NK-92 (cell line): Measurements from ENCODE around the gene NOS1.
"Not testable (repeated sequence)": the region's sequence is repeated elsewhere in the genome, so short reads cannot be mapped to it uniquely, and the experiment has no call there.

Experiments used
- DNase-seq: peaks from one replicate; lab custom pipeline; 2025; ENCODE audit not compliant: unreplicated experiment; lab: John Stamatoyannopoulos, UW

The NOS1 gene

GRCh38 chr12:117182866-117183265, 178.6 kb downstream of the NOS1 start:
- no peak for DNase-seq

DNA sequence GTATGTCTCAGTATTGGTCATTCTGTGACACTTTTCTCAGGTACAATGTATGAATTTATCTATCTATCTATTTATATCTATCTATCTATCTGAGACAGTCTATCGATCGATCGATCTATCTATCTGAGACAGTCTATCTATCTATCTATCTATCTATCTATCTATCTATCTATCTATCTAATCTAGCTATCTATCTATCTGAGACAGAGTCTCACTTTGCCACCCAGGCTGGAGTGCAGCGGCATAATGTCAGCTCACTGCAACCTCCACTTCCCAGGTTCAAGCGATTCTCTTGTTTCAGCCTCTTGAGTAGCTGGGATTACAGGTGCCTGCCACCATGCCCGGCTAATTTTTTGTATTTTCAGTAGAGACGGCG, 180.0 kb downstream of the NOS1 start:
- DNase-seq: not testable (repeated sequence)

DNA sequence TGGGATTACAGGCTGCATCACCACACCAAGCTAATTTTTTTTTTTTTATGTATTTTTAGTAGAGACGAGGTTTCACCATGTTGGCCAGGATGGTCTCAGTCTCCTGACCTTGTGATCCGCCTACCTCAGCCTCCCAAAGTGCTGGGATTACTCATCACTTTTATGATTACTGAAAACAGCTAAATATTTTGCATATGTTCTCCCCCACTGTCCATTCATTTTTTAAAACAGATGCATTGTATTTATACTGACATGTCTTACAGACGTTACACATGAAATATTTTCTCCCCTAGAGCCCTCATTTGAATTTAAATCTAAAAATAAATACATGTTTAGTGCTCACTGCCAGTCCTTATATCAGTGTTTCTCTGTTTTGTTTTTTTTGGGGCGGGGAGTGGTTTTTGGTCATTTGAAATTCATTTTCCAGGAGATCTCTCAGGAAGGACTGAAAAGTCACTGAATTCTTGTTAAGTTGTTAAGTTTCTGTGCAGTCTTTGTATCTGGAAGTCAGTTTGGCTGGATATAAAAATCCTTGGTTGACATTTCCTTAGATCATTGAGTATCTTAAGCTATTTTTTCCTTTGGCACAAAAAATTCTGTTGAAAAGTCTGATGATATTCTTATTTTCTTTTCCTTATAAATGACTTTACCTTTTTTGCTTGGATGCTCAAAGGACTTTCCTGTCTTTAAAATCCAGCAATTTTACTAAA, 180.5 kb downstream of the NOS1 start:
- no peak for DNase-seq

DNA sequence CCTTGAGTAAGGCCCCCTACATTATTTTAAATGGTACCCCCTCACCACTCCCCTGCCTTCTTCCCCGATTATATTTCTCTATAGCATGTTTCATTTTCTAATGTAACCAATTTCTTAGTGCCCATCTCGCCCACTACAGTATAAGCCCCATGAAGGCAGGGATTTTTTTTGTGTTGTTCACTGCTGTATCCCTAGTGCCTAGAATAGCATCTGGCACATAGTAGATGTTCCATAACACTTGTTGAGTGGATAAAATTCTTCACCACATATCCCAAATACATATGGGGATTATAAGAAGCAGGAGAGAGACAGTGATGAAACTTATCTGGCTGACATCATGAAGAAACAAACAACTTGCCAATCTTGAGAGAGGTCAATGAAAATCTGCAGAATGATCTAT, 182.7 kb downstream of the NOS1 start:
- DNase-seq: no peak

DNA sequence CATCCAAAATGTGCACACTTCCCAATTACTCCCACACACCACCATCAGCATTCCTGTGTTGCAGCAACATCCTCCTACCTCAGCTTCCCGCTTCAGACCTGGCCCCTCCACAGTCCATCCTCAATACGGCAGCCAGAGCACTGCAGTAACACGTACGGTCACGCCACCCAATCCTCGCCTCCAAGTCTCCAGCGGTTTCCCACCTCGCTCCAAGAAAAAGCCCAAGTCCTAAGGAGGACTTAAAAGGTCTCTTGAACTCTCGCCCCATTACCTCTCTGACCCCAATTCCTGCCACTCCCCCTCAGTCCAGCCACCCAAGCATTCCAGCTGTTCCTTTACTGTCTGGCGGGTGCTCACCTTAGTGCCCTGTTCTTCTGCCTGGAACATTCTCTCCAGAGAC, 183.1 kb downstream of the NOS1 start:
- DNase-seq: no peak

GRCh38 chr12:117172168-117172567, 189.3 kb downstream of the NOS1 start:
- no peak for DNase-seq

DNA sequence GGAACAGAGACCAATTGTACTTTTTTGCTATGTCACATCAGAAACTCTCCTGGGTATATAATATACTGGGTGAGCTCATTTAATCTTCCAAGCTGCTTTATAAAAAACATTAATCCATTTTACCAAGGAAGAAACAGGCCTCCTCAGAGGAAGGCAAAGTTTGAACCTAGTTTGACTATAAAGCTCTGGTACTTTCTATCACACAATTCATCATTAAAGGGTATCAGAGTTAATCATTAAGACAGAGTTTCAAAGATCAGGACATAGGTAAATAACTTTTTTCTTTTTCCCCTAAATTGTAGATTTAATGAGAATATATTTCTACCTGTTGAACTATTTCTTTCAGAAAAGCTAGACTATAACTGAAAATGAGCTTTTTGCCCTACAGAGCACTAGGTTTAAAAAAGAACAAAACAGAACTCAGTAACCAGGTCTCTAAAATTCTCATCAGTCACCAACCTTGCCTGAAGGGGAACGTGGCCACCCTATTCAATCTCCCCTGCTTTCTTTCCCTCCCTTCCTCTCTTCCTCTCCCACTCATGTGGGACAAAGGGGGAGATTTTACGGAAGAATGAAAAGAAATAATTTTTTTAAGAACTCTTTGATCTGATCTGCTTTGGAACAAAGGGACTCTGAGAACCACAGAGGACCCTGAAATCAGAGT, 189.8 kb downstream of the NOS1 start:
- DNase-seq: no peak

DNA sequence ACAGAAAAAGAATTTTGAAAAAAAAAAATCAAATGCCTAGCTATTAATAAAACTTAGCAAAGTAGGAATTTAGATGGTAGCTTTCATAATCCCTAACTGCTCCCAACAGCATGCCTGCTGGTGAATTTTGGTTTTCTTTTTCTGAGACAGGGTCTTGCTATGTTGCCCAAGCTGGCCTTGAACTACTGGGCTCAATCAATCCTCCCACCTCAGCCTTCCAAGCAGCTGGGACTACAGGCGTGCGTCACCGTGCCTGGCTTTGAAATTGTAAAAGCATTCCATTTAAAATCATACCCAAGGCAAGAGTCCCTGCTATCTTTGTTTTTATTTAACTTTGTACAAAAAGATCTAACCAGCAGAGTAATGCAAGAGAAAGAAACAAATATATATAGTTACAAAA, 191.9 kb downstream of the NOS1 start:
- no peak for DNase-seq

DNA sequence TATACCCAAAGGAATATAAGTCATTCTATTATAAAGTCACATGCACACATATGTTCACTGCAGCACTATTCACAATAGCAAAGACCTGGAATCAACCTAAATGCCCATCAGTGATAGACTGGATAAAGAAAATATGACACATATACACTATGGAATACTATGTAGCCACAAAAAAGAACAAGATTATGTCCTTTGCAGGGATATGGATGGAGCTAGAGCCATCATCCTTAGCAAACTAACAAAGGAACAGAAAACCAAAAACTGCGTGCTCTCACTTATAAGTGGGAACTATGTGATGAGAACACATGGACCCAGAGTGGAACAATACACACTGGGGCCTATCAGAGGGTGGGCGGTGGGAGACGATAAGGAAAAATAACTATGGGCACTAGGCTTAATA, 192.4 kb downstream of the NOS1 start:
- DNase-seq: no peak

DNA sequence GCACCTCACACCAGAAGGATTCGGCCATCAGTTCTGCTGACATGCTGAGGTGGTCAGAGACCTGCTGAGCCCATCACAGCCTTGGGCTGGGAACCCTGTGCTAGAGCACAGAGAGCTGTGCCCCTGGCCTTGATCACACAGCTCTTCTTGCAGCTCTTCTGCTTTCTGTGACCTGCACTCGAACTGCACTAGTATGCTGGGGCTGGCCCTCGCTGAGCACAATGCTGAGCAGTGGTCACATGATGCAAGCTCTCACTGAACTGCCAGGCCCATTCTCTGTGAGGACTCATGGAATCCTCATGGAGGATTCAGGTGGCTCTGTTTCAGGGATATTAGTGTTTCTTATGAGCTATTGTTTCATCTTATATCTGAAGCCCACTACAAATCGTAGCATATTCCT, 193.7 kb downstream of the NOS1 start:
- no peak for DNase-seq

DNA sequence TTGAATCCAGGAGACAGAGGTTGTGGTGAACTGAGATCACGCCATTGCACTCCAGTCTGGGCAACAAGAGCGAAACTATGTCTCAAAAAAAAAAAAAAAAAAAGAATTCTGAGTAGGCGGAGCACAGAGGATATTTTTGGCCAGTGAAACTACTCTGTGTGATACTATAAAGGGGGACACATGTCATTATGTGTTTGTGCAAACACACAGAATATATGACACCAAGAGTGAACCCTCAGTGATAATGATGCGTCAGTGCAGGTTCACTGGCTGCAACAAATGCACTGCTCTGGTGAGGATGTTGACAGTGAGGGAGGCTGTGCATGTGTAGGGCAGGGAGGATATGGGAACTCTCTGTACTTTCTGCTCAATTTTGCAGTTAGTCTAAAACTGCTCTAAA, 195.3 kb downstream of the NOS1 start:
- DNase-seq: no peak

DNA sequence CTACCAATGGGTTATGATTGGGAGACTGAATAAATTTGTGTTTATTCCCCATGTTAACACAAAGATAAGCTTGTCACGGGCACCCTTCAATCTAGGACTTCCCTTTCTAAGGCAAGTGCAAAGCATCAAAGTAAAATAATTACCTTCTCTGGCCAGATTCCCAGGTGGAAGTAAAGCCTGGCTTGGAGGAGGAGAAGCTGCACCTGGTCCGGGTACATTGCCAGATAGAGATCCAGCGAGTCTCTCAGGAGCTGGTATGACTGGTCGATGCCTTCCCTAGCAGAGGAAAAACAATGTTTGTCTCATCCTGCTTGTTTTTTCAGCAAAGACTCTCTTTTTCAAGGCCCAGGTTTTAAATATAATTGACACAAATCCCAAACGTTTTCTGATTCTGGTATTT, 196.1 kb downstream of the NOS1 start:
- DNase-seq: no peak

GRCh38 chr12:117162633-117163032, 198.8 kb downstream of the NOS1 start:
- no peak for DNase-seq

DNA sequence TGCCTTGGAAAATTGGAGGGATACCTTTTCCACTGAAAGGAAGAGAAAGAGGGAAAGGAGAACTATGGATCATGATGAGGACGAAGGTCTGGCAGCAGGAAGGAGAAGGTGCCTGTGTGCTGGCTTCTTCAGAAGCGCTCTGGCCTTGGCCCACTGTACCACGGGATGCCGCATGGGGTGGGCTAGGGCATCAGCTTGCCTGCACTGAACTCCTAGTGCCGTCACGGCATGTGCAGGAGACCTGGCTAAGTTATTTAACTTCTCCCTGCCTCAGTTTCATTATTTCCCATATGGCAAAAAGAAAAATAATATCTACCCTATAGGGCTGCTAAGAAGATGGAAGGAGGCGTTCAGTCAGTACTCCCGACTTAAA, 199.3 kb downstream of the NOS1 start:
- no peak for DNase-seq

- DNase-seq: no peak
Observed at GRCh38 chr12:117161460-117162166, 199.8 kb downstream of the NOS1 start.

- no peak for DNase-seq
Observed at GRCh38 chr12:117159674-117160073, 201.8 kb downstream of the NOS1 start.

DNA sequence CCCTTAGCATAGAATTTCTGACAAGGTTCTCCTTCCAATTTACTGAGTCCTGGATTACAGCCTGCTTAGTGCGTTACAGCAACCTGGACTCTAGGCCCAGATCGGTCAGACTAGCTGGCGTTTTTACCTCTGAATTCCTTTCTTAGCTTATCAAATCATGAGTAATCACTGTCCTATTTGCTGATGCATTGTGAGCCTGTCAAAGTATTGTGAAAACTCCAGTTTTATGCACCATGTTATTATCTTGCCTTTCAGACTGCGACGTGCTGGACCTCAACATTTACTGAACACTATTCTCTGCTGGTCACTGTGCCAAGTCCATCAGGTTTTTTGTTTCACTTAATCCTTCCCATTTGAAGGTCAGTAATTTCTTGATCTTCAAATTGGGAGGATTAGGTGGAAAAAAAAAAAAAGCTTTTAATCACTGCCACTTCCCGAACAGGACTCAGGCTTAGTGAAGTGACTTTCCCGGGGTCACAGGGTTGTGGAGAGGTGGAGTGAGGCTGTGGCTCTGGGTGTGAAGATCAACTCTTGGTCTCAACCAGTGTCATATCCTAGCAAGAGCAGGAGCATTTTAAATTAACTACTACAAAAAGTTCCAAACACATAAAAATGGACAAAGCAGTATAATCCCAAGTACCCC, 202.4 kb downstream of the NOS1 start:
- DNase-seq: no peak
